Measurements from ENCODE around the gene FAM120A.

Gene FAM120A

DNA sequence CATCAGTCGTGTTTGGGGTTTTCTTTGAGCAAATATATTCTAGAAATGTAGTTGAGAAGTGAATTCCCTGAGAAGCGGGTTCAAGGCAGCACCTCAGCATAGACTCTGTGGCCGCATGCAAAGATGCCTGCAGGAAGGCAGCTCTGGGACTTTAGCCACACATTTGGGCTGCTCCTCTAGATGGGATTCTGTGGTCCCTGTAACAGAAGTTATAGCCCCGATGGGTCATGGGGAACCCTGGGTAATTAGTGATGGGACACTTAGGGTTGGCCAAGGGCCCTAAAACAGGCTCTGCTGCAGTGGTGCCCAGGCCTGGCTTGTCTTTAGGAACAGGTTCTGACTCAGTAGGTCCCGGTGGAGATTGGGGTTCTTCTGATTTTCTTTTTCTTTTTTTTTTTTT, 161.7 kb downstream of the FAM120A start:
- Histone ChIP-seq H3K4me1 (no peaks in the 10 kb centered on the region), H3K36me3 (ENCODE audit: control insufficient read depth, insufficient read depth, low read length) (no peaks in the 10 kb centered on the region)

DNA sequence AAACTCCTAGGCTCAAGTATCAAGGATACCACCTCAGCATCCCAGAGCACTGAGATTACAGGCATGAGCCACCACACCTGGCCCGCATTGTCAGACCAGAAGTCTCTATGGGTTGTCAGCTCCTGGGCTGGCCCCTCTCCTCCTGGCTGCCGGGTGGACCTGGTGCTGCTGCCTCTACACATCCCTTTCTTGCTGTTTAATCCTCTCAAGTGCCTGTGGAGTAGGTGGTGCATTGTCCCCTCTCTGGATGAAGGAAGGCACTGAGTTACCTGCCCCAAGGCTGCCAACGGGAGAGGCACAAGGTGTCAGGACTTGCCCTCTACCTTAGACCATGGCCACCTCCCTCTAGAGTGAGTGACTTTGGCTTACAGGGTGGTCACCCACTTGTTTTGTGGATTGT, 162.3 kb downstream of the FAM120A start:
- H3K4me3 ChIP-seq (ENCODE audit: low read depth, low read length) = no peak overlapping the region
- H3K4me2 ChIP-seq (ENCODE audit: low read length) = no peak overlapping the region
- no peak overlapping the region for H3K27ac ChIP-seq
- H3K9ac ChIP-seq = no peak overlapping the region
- no peaks in the 10 kb centered on the region for H3K36me3 ChIP-seq (ENCODE audit: control insufficient read depth, insufficient read depth, low read length)
- H3K27me3 ChIP-seq (ENCODE audit: control insufficient read depth, insufficient read depth, low read length) = no peaks in the 10 kb centered on the region
- peaks cover 40% of the 10 kb centered on the region for H3K79me2 ChIP-seq
- no peaks in the 10 kb centered on the region for H3K9me3 ChIP-seq (ENCODE audit: control insufficient read depth, low read length)
- TF ChIP-seq, protein P1, sequence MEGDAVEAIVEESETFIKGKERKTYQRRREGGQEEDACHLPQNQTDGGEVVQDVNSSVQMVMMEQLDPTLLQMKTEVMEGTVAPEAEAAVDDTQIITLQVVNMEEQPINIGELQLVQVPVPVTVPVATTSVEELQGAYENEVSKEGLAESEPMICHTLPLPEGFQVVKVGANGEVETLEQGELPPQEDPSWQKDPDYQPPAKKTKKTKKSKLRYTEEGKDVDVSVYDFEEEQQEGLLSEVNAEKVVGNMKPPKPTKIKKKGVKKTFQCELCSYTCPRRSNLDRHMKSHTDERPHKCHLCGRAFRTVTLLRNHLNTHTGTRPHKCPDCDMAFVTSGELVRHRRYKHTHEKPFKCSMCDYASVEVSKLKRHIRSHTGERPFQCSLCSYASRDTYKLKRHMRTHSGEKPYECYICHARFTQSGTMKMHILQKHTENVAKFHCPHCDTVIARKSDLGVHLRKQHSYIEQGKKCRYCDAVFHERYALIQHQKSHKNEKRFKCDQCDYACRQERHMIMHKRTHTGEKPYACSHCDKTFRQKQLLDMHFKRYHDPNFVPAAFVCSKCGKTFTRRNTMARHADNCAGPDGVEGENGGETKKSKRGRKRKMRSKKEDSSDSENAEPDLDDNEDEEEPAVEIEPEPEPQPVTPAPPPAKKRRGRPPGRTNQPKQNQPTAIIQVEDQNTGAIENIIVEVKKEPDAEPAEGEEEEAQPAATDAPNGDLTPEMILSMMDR (IDR thresholded peaks at IDR 0.05) = no peak
- no peak overlapping the region for H2AFZ ChIP-seq
- H3K4me1 ChIP-seq = no peaks in the 10 kb centered on the region

More for the DNA sequence above, 161.7 kb downstream of the FAM120A start:
- Histone ChIP-seq H3K27ac (no peak overlapping the region), H3K9me3 (ENCODE audit: control insufficient read depth, low read length) (no peaks in the 10 kb centered on the region), H3K4me2 (ENCODE audit: low read length) (no peak overlapping the region), H2AFZ (no peak overlapping the region), H3K27me3 (ENCODE audit: control insufficient read depth, insufficient read depth, low read length) (no peaks in the 10 kb centered on the region), H3K9ac (no peak overlapping the region), H3K79me2 (peaks cover 38% of the 10 kb centered on the region), H3K4me3 (ENCODE audit: low read depth, low read length) (no peak overlapping the region)
- TF ChIP-seq, protein P1 (IDR thresholded peaks at IDR 0.05) = no peak

DNA sequence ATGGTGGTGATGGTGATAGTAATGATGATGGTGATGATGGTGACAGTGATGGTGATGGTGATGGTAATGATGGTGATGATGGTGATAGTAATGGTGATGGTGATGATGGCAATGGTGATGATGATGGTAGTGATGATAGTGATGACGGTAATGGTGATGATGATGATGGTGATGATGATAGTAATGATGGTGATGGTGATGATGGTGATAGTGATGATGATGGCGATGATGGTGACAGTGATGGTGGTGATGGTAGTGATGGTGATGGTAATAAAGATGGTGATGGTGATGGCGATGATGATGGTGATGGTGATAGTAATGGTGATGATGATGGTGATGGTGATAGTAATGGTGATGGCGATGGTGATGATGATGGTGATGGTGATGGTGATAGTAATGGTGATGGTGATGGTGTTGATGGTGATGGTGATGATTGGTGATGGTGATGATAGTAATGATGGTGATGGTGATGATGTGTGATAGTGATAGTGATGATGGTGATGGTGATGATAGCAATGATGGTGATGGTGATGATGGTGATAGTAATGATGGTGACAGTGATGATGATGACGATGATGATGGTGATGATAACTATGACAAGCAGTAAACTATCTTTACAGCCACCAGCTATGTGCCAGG, 163.5 kb downstream of the FAM120A start:
- Histone ChIP-seq H3K27ac (no peak overlapping the region), H3K4me1 (no peaks in the 10 kb centered on the region), H3K4me2 (ENCODE audit: low read length) (no peak overlapping the region), H3K4me3 (ENCODE audit: low read depth, low read length) (no peak overlapping the region), H3K27me3 (ENCODE audit: control insufficient read depth, insufficient read depth, low read length) (no peaks in the 10 kb centered on the region), H2AFZ (no peak overlapping the region), H3K9ac (no peak overlapping the region), H3K79me2 (peaks cover 47% of the 10 kb centered on the region), H3K9me3 (ENCODE audit: control insufficient read depth, low read length) (no peaks in the 10 kb centered on the region), H3K36me3 (ENCODE audit: control insufficient read depth, insufficient read depth, low read length) (no peaks in the 10 kb centered on the region)
- TF ChIP-seq, protein P1 (IDR thresholded peaks at IDR 0.05) = no peak

Measured in parathyroid adenoma (tissue), 2 donors.